NB4 (cell line): ENCODE measurements around the gene SOD1.

ENCODE experiments used
- DNase-seq: peaks from one replicate; pipeline ENCODE4 v3.0.0; 2010; ENCODE audit warnings: low read depth
- H3K4me3 ChIP-seq: one replicate; pipeline ENCODE4 v1.5.1; 2011; ENCODE audit warnings: mild to moderate bottlenecking, low read depth, low read length, moderate library complexity
- CTCF ChIP-seq: IDR thresholded peaks from one replicate; pipeline ENCODE4 v1.5.1; 2012; ENCODE audit warnings: low read depth, low read length
- MAX ChIP-seq: IDR thresholded peaks from 2 replicates; pipeline ENCODE4 v1.6.1; 2011; ENCODE audit warnings: low read depth, low read length
- MYC ChIP-seq: IDR thresholded peaks from 2 replicates; pipeline ENCODE4 v1.6.1; 2011; ENCODE audit warnings: low read depth, low read length
- POLR2A ChIP-seq: IDR thresholded peaks from 2 replicates; pipeline ENCODE4 v1.6.1; 2011; ENCODE audit warnings: mild to moderate bottlenecking; ENCODE audit not compliant: insufficient read length; ENCODE audit errors: extremely low read depth

Gene SOD1

GRCh38 chr21:31668651-31669491 lies 9.4 kb downstream of the SOD1 start:
- no peak for DNase-seq
- no peak for TF ChIP-seq MAX
- no peak for TF ChIP-seq POLR2A
- no peak for TF ChIP-seq CTCF
- TF ChIP-seq MYC: no peak
- H3K4me3 ChIP-seq: no peak overlapping the region

- DNase-seq: no peak
- no peak overlapping the region for H3K4me3 ChIP-seq
- TF ChIP-seq MAX (no peak), MYC (no peak), CTCF (no peak)
These were observed 10.6 kb downstream of the SOD1 start for GRCh38 chr21:31670070-31670469.

- no peak for TF ChIP-seq POLR2A
- no peak for TF ChIP-seq CTCF
- no peak for TF ChIP-seq MAX
- no peak for TF ChIP-seq MYC
- H3K4me3 ChIP-seq: no peak overlapping the region
- DNase-seq: no peak
These were observed 11.7 kb downstream of the SOD1 start for GRCh38 chr21:31671146-31671716.

GRCh38 chr21:31671931-31672330 lies 12.4 kb downstream of the SOD1 start:
- TF ChIP-seq MYC (no peak), MAX (no peak), POLR2A (no peak), CTCF (no peak)
- no peak overlapping the region for H3K4me3 ChIP-seq
- DNase-seq: no peak

GRCh38 chr21:31673321-31673912 lies 13.9 kb downstream of the SOD1 start:
- H3K4me3 ChIP-seq: no peak overlapping the region
- no peak for DNase-seq
- TF ChIP-seq MAX (no peak), MYC (no peak), CTCF (no peak), POLR2A (no peak)
